Neuronal stem cell (in vitro differentiated cells): ENCODE measurements around the gene PRPF18.

Experiments used
- DNase-seq: peaks from one replicate; pipeline ENCODE4 v3.0.0-alpha.2; 2013; ENCODE audit warnings: low spot score
- H2AFZ ChIP-seq: one replicate; pipeline ENCODE4 v1.6.1; 2013; ENCODE audit warnings: mild to moderate bottlenecking, low read length, inconsistent platforms
- H2AK5ac ChIP-seq: 2 replicates; pipeline ENCODE4 v1.6.1; 2013; ENCODE audit warnings: low read depth, mild to moderate bottlenecking, inconsistent platforms, low read length, moderate library complexity, mixed read lengths
- H2BK120ac ChIP-seq: 2 replicates; pipeline ENCODE4 v1.6.1; 2013; ENCODE audit warnings: low read depth, mild to moderate bottlenecking, inconsistent platforms, low read length, moderate library complexity, mixed read lengths
- H2BK12ac ChIP-seq: one replicate; pipeline ENCODE4 v1.6.1; 2013; ENCODE audit warnings: low read length, inconsistent platforms
- H2BK15ac ChIP-seq: 2 replicates; pipeline ENCODE4 v1.6.1; 2013; ENCODE audit warnings: mild to moderate bottlenecking, low read length, inconsistent platforms, mixed read lengths
- H2BK5ac ChIP-seq: one replicate; pipeline ENCODE4 v1.6.1; 2013; ENCODE audit warnings: inconsistent platforms, mild to moderate bottlenecking, low read length, moderate library complexity
- H3K14ac ChIP-seq: one replicate; pipeline ENCODE4 v1.6.1; 2013; ENCODE audit warnings: low read length, inconsistent platforms
- H3K18ac ChIP-seq: 2 replicates; pipeline ENCODE4 v1.6.1; 2013; ENCODE audit warnings: low read length, inconsistent platforms
- H3K23ac ChIP-seq: 2 replicates; pipeline ENCODE4 v1.6.1; 2013; ENCODE audit warnings: low read depth, mild to moderate bottlenecking, mixed read lengths, low read length, inconsistent platforms; ENCODE audit not compliant: poor library complexity
- H3K27ac ChIP-seq: replicated peaks from 3 replicates; pipeline ENCODE4 v1.5.1; 2013; ENCODE audit warnings: low read length, inconsistent platforms
- H3K27me3 ChIP-seq, 3 experiments: 2 replicates each; pipeline ENCODE4 v1.6.1; 2013; ENCODE audit warnings: low read length in 3 of 3, mild to moderate bottlenecking in 2 of 3, inconsistent platforms in 1 of 3, low read depth in 1 of 3, mixed read lengths in 1 of 3, moderate library complexity in 1 of 3; ENCODE audit not compliant: control insufficient read depth in 3 of 3, insufficient read depth in 3 of 3
- H3K36me3 ChIP-seq, 2 donors: replicated peaks in 1 of 2; 2 replicates each; pipeline ENCODE4 v1.6.1; 2013; ENCODE audit warnings: low read length in 2 of 2; ENCODE audit not compliant: control insufficient read depth in 2 of 2, insufficient read depth in 2 of 2
- H3K4ac ChIP-seq: 2 replicates; pipeline ENCODE4 v1.6.1; 2013; ENCODE audit warnings: inconsistent platforms, mild to moderate bottlenecking, low read length, moderate library complexity
- H3K4me1 ChIP-seq, 2 donors: 1 replicate in 1 of 2; 2 replicates in 1 of 2; pipeline ENCODE4 v1.6.1; 2013; ENCODE audit warnings: low read length in 2 of 2, low read depth in 1 of 2; ENCODE audit not compliant: control insufficient read depth in 2 of 2, insufficient read depth in 1 of 2
- H3K4me2 ChIP-seq: one replicate; pipeline ENCODE4 v1.6.1; 2013; ENCODE audit warnings: mild to moderate bottlenecking, low read length, inconsistent platforms; ENCODE audit not compliant: insufficient read depth, poor library complexity, severe bottlenecking
- H3K4me3 ChIP-seq, 2 donors: 2 replicates each; pipeline ENCODE4 v1.5.1; 2013; ENCODE audit warnings: low read length in 2 of 2, mild to moderate bottlenecking in 2 of 2, inconsistent platforms in 1 of 2, moderate library complexity in 1 of 2
- H3K79me1 ChIP-seq: one replicate; pipeline ENCODE4 v1.6.1; 2013; ENCODE audit warnings: low read depth, mild to moderate bottlenecking, inconsistent platforms, low read length, moderate library complexity
- H3K9ac ChIP-seq: one replicate; pipeline ENCODE4 v1.6.1; 2013; ENCODE audit warnings: mild to moderate bottlenecking, low read depth, low read length, inconsistent platforms; ENCODE audit not compliant: poor library complexity
- H3K9me3 ChIP-seq, 2 donors: replicated peaks in 1 of 2; 2 replicates each; pipeline versions ENCODE3 to v1.6.1; 2013; ENCODE audit warnings: low read length in 2 of 2, mild to moderate bottlenecking in 2 of 2, inconsistent platforms in 1 of 2, low read depth in 1 of 2, mixed read lengths in 1 of 2, moderate library complexity in 1 of 2; ENCODE audit not compliant: control insufficient read depth in 2 of 2, insufficient read depth in 1 of 2
- H4K8ac ChIP-seq: one replicate; pipeline ENCODE4 v1.6.1; 2013; ENCODE audit warnings: low read depth, mild to moderate bottlenecking, inconsistent platforms, low read length, moderate library complexity
- H4K91ac ChIP-seq: one replicate; pipeline ENCODE4 v1.6.1; 2013; ENCODE audit warnings: low read length, low read depth, mild to moderate bottlenecking, inconsistent platforms; ENCODE audit not compliant: poor library complexity
- WGBS, 2 donors: extraction: QIAGEN DNeasy Blood & Tissue Kit; methylation state at CpG; one replicate each; pipeline ENCODE4 v1.1.7; 2013; ENCODE audit warnings: missing lambda C conversion rate in 2 of 2, mixed read lengths in 1 of 2; ENCODE audit not compliant: insufficient read length in 2 of 2, insufficient replicate concordance in 1 of 2; ENCODE audit errors: extremely low coverage in 2 of 2; 5-methylcytosine and 5-hydroxymethylcytosine counted together

The PRPF18 gene

GRCh38 chr10:13590886-13591285 is 4.1 kb downstream of the PRPF18 start:
- Histone ChIP-seq H3K36me3 (peaks cover 2 to 21% of the 10 kb centered on the region in 2 donors), H4K8ac (no peak overlapping the region), H3K14ac (no peak overlapping the region), H3K9ac (no peak overlapping the region), H3K79me1 (peaks cover 2% of the 10 kb centered on the region), H2AFZ (no peak overlapping the region), H2BK12ac (no peak overlapping the region), H2BK5ac (no peak overlapping the region), H3K27me3 (no peaks in the 10 kb centered on the region), H3K4me2 (no peak overlapping the region), H3K4me3 (no peak overlapping the region), H3K4ac (no peak overlapping the region), H3K23ac (no peak overlapping the region), H3K4me1 (peaks cover 4 to 7% of the 10 kb centered on the region in 2 donors), H3K18ac (no peak overlapping the region), H3K9me3 (no peaks in the 10 kb centered on the region), H4K91ac (no peak overlapping the region), H2BK15ac (no peak overlapping the region), H3K27ac (no peak overlapping the region), H2AK5ac (no peak overlapping the region), H2BK120ac (no peak overlapping the region)
- DNase-seq = no peak
- no CpG with 5 or more reads among the region's 4 CpGs for WGBS, 2 donors

GRCh38 chr10:13592306-13592705 is 5.5 kb downstream of the PRPF18 start:
- Histone ChIP-seq H2BK12ac (no peak overlapping the region), H3K9me3 (no peaks in the 10 kb centered on the region)
- no CpG with 5 or more reads among the region's 2 CpGs for WGBS, 2 donors

GRCh38 chr10:13593535-13593934 is 6.8 kb downstream of the PRPF18 start:
- peaks cover 2 to 28% of the 10 kb centered on the region in 2 donors for H3K36me3 ChIP-seq
- 100% methylated on average over 1 of the region's 2 CpGs; no CpG with 5 or more reads in 1 of the 2 donors for WGBS, 2 donors
- H3K79me1 ChIP-seq = no peaks in the 10 kb centered on the region
- H3K23ac ChIP-seq = no peak overlapping the region
- no peaks in the 10 kb centered on the region for H3K9me3 ChIP-seq
- no peak overlapping the region for H4K91ac ChIP-seq
- no peak overlapping the region for H2BK15ac ChIP-seq
- DNase-seq = no peak
- no peak overlapping the region for H3K4me3 ChIP-seq
- no peak overlapping the region for H3K18ac ChIP-seq
- no peak overlapping the region for H3K4ac ChIP-seq
- no peaks in the 10 kb centered on the region for H3K27me3 ChIP-seq
- no peak overlapping the region for H4K8ac ChIP-seq
- H3K9ac ChIP-seq = no peak overlapping the region
- no peak overlapping the region for H2BK120ac ChIP-seq
- no peak overlapping the region for H2BK12ac ChIP-seq
- H3K4me1 ChIP-seq = no peaks in the 10 kb centered on the region
- H3K27ac ChIP-seq = no peak overlapping the region
- no peak overlapping the region for H3K4me2 ChIP-seq
- no peak overlapping the region for H3K14ac ChIP-seq
- no peak overlapping the region for H2BK5ac ChIP-seq
- H2AK5ac ChIP-seq = no peak overlapping the region
- no peak overlapping the region for H2AFZ ChIP-seq

More at GRCh38 chr10:13592306-13592705, 5.5 kb downstream of the PRPF18 start:
- no peak overlapping the region for H3K27ac ChIP-seq
- H3K18ac ChIP-seq = no peak overlapping the region
- no peak overlapping the region for H2BK5ac ChIP-seq
- H4K8ac ChIP-seq = no peak overlapping the region
- H2AFZ ChIP-seq = no peak overlapping the region
- no peak overlapping the region for H3K14ac ChIP-seq
- no peak overlapping the region for H4K91ac ChIP-seq
- H3K23ac ChIP-seq = no peak overlapping the region
- no peak overlapping the region for H2BK15ac ChIP-seq
- peaks cover 2% of the 10 kb centered on the region for H3K79me1 ChIP-seq
- H3K4ac ChIP-seq = no peak overlapping the region
- peaks cover 3 to 6% of the 10 kb centered on the region in 2 donors for H3K4me1 ChIP-seq
- no peak overlapping the region for H3K4me2 ChIP-seq
- no peak for DNase-seq
- no peak overlapping the region for H3K9ac ChIP-seq
- peaks cover 2 to 21% of the 10 kb centered on the region in 2 donors for H3K36me3 ChIP-seq
- no peak overlapping the region for H2BK120ac ChIP-seq
- H3K27me3 ChIP-seq = no peaks in the 10 kb centered on the region
- H3K4me3 ChIP-seq = no peak overlapping the region
- no peak overlapping the region for H2AK5ac ChIP-seq

GRCh38 chr10:13594641-13595040 is 7.9 kb downstream of the PRPF18 start:
- Histone ChIP-seq H4K91ac (no peak overlapping the region), H2BK5ac (no peak overlapping the region), H3K27me3 (no peaks in the 10 kb centered on the region), H3K14ac (no peak overlapping the region), H3K4me2 (no peak overlapping the region), H3K36me3 (peaks cover 2 to 36% of the 10 kb centered on the region in 2 donors), H2AFZ (no peak overlapping the region), H2AK5ac (no peak overlapping the region), H3K4me1 (no peaks in the 10 kb centered on the region), H2BK12ac (no peak overlapping the region), H3K4me3 (no peak overlapping the region), H3K79me1 (no peaks in the 10 kb centered on the region), H4K8ac (no peak overlapping the region), H3K9ac (no peak overlapping the region), H3K4ac (no peak overlapping the region), H3K18ac (no peak overlapping the region), H3K9me3 (no peaks in the 10 kb centered on the region), H2BK120ac (no peak overlapping the region), H2BK15ac (no peak overlapping the region), H3K23ac (no peak overlapping the region), H3K27ac (no peak overlapping the region)
- DNase-seq = no peak
- no CpG with 5 or more reads among the region's 2 CpGs for WGBS, 2 donors
